H1 (cell line): Measurements from ENCODE around the gene NELL1. TPM values are rescaled to one million over a fixed set of nuclear protein-coding genes. Genes with fewer than 3 reads are reported as not detected.

Experiments used
- CTCF ChIA-PET: fragments of 300-600 bp; sonication (Branson Sonifier 250); formaldehyde crosslinking; loops from one replicate; lab custom pipeline; 2021; ENCODE audit not compliant: partially characterized antibody; lab: Charles Lee
- POLR2A ChIA-PET: fragments of 300-600 bp; sonication (Branson Sonifier 250); formaldehyde crosslinking; loops from one replicate; lab custom pipeline; 2021; ENCODE audit warnings: inconsistent platforms; ENCODE audit not compliant: partially characterized antibody; lab: Charles Lee
- DNase-seq, 2 experiments: peaks; one replicate each; pipeline versions ENCODE4 v3.0.0 to v3.0.0-alpha.2; 2010 to 2022; ENCODE audit warnings: low spot score in 2 of 2, low read depth in 1 of 2, mixed read lengths in 1 of 2
- FAIRE-seq: peaks from 2 replicates; lab custom pipeline; 2011; peaks lifted over from hg19 to GRCh38; lab: Jason Lieb, UNC
- H2AFZ ChIP-seq: 2 replicates; pipeline ENCODE4 v1.8.1; 2012; ENCODE audit warnings: low read length, inconsistent platforms
- H2AK5ac ChIP-seq: 2 replicates; pipeline ENCODE4 v1.6.1; 2013; ENCODE audit warnings: low read depth, low read length
- H2BK120ac ChIP-seq: replicated peaks from 2 replicates; pipeline ENCODE3; 2013; ENCODE audit warnings: low read depth, low read length, inconsistent platforms
- H2BK12ac ChIP-seq: 2 replicates; pipeline ENCODE4 v1.6.1; 2013; ENCODE audit warnings: low read depth, low read length
- H2BK15ac ChIP-seq: 2 replicates; pipeline ENCODE4 v1.6.1; 2013; ENCODE audit warnings: low read length
- H2BK20ac ChIP-seq: 2 replicates; pipeline ENCODE4 v1.6.1; 2013; ENCODE audit warnings: low read length
- H2BK5ac ChIP-seq: 2 replicates; pipeline ENCODE4 v1.6.1; 2013; ENCODE audit warnings: low read depth, low read length
- H3K14ac ChIP-seq: 2 replicates; pipeline ENCODE4 v1.6.1; 2013; ENCODE audit warnings: inconsistent platforms; ENCODE audit not compliant: insufficient read length
- H3K18ac ChIP-seq: 2 replicates; pipeline ENCODE4 v1.6.1; 2013; ENCODE audit warnings: low read length; ENCODE audit errors: extremely low read depth
- H3K23ac ChIP-seq: 2 replicates; pipeline ENCODE4 v1.6.1; 2013; ENCODE audit warnings: inconsistent platforms; ENCODE audit not compliant: insufficient read length
- H3K23me2 ChIP-seq: 2 replicates; pipeline ENCODE4 v1.6.1; 2013; ENCODE audit warnings: low read depth, low read length
- H3K27ac ChIP-seq: 2 replicates; pipeline ENCODE4 v1.6.1; 2011; ENCODE audit warnings: low read depth, low read length, inconsistent platforms
- H3K27me3 ChIP-seq, 4 experiments: replicated peaks in 1 of 4; 1 replicate in 1 of 4; 2 replicates in 3 of 4; pipeline versions ENCODE4 v1.6.1 to v1.8.1; 2011 to 2013; ENCODE audit warnings: low read length in 3 of 4, mild to moderate bottlenecking in 3 of 4, inconsistent platforms in 2 of 4, mixed read lengths in 2 of 4, moderate library complexity in 1 of 4; ENCODE audit not compliant: control insufficient read depth in 3 of 4, insufficient read depth in 3 of 4; ENCODE audit errors: extremely low read depth in 1 of 4
- H3K36me3 ChIP-seq, 4 experiments: 2 replicates each; pipeline versions ENCODE4 v1.6.1 to v1.8.1; 2011 to 2013; ENCODE audit warnings: mild to moderate bottlenecking in 4 of 4, low read length in 3 of 4, moderate library complexity in 2 of 4, control low read depth in 1 of 4, inconsistent platforms in 1 of 4; ENCODE audit not compliant: insufficient read depth in 4 of 4, control insufficient read depth in 2 of 4
- H3K4ac ChIP-seq: replicated peaks from 2 replicates; pipeline ENCODE3; 2013; ENCODE audit warnings: low read length, low read depth, mixed read lengths, inconsistent platforms; ENCODE audit not compliant: insufficient read length
- H3K4me1 ChIP-seq, 4 experiments: replicated peaks in 1 of 4; 1 replicate in 1 of 4; 2 replicates in 3 of 4; pipeline versions ENCODE4 v1.6.1 to v1.8.1; 2011 to 2013; ENCODE audit warnings: low read length in 3 of 4, inconsistent platforms in 2 of 4, mixed read lengths in 1 of 4; ENCODE audit not compliant: insufficient read depth in 4 of 4, control insufficient read depth in 3 of 4
- H3K4me2 ChIP-seq, 2 experiments: 2 replicates each; pipeline versions ENCODE4 v1.6.1 to v1.8.1; 2011 to 2013; ENCODE audit warnings: low read depth in 2 of 2, low read length in 2 of 2, control low read depth in 1 of 2, inconsistent platforms in 1 of 2, mild to moderate bottlenecking in 1 of 2; ENCODE audit not compliant: insufficient read depth in 1 of 2
- H3K4me3 ChIP-seq, 4 experiments: fragments of 200-600, 300-600 bp in 1 of 4; sonication (generic), shearing (Covaris generic), sonication (Bioruptor Twin) in 1 of 4; 2 replicates each; pipeline versions ENCODE4 v1.5.1 to v1.8.1; 2011 to 2016; ENCODE audit warnings: low read length in 4 of 4, low read depth in 3 of 4, control low read depth in 2 of 4, inconsistent platforms in 2 of 4, mild to moderate bottlenecking in 2 of 4, mixed read lengths in 1 of 4, moderate library complexity in 1 of 4; ENCODE audit not compliant: insufficient read depth in 2 of 4; ENCODE audit errors: extremely low read depth in 1 of 4
- H3K56ac ChIP-seq: replicated peaks from 2 replicates; pipeline ENCODE3; 2013; ENCODE audit warnings: low read depth, mild to moderate bottlenecking, mixed read lengths, low read length, inconsistent platforms; ENCODE audit not compliant: insufficient read length
- H3K79me1 ChIP-seq: 2 replicates; pipeline ENCODE4 v1.6.1; 2013; ENCODE audit warnings: low read depth, low read length, control low read depth
- H3K79me2 ChIP-seq, 2 experiments: 2 replicates each; pipeline versions ENCODE4 v1.6.1 to v1.8.1; 2012 to 2013; ENCODE audit warnings: low read length in 2 of 2, mild to moderate bottlenecking in 2 of 2, inconsistent platforms in 1 of 2; ENCODE audit not compliant: insufficient read depth in 2 of 2, control insufficient read depth in 1 of 2
- H3K9ac ChIP-seq, 4 experiments: replicated peaks in 1 of 4; 1 replicate in 1 of 4; 2 replicates in 3 of 4; pipeline versions ENCODE4 v1.6.1 to v1.8.1; 2011 to 2013; ENCODE audit warnings: low read depth in 3 of 4, low read length in 3 of 4, control low read depth in 2 of 4, mild to moderate bottlenecking in 2 of 4, moderate library complexity in 2 of 4, inconsistent platforms in 1 of 4; ENCODE audit errors: extremely low read depth in 1 of 4
- H3K9me3 ChIP-seq, 2 experiments: 2 replicates each; pipeline versions ENCODE4 v1.6.1 to v1.8.1; 2012 to 2013; ENCODE audit warnings: mild to moderate bottlenecking in 2 of 2, moderate library complexity in 2 of 2, control low read depth in 1 of 2, inconsistent platforms in 1 of 2, low read depth in 1 of 2, low read length in 1 of 2, mixed read lengths in 1 of 2; ENCODE audit not compliant: insufficient read depth in 2 of 2
- H4K20me1 ChIP-seq, 2 experiments: replicated peaks in 1 of 2; 2 replicates each; pipeline versions ENCODE3 to v1.8.1; 2011 to 2013; ENCODE audit warnings: inconsistent platforms in 2 of 2, low read length in 2 of 2, mild to moderate bottlenecking in 1 of 2; ENCODE audit not compliant: insufficient read depth in 2 of 2, control insufficient read depth in 1 of 2
- H4K5ac ChIP-seq: 2 replicates; pipeline ENCODE4 v1.6.1; 2013; ENCODE audit warnings: low read length, low read depth, mixed read lengths, inconsistent platforms; ENCODE audit not compliant: insufficient read length
- H4K8ac ChIP-seq: 2 replicates; pipeline ENCODE4 v1.8.0; 2013; ENCODE audit warnings: mild to moderate bottlenecking, moderate library complexity, low read length, inconsistent platforms; ENCODE audit not compliant: insufficient read depth; ENCODE audit errors: extremely low read depth
- H4K91ac ChIP-seq: replicated peaks from 2 replicates; pipeline ENCODE3; 2013; ENCODE audit warnings: low read length, mixed read lengths, inconsistent platforms; ENCODE audit not compliant: insufficient read length
- EP300 ChIP-seq, 2 experiments: IDR thresholded peaks; 1 replicate in 1 of 2; 2 replicates in 1 of 2; pipeline ENCODE4 v1.6.1; 2011 to 2012; ENCODE audit warnings: low read depth in 2 of 2, low read length in 2 of 2, mild to moderate bottlenecking in 2 of 2, borderline replicate concordance in 1 of 2, inconsistent platforms in 1 of 2, moderate library complexity in 1 of 2
- FOSL1 ChIP-seq: IDR thresholded peaks from 2 replicates; pipeline ENCODE4 v1.6.1; 2011; ENCODE audit warnings: mild to moderate bottlenecking, low read depth, low read length, moderate library complexity; ENCODE audit not compliant: insufficient read depth
- HDAC2 ChIP-seq, 2 experiments: fragments of 300-600 bp in 1 of 2; sonication (generic) in 1 of 2; IDR thresholded peaks; 2 replicates each; pipeline ENCODE4 v1.6.1; 2011 to 2012; ENCODE audit warnings: low read depth in 2 of 2, low read length in 2 of 2, mild to moderate bottlenecking in 2 of 2, moderate library complexity in 2 of 2, borderline replicate concordance in 1 of 2, inconsistent platforms in 1 of 2
- NRF1 ChIP-seq: IDR thresholded peaks from 2 replicates; pipeline ENCODE4 v1.6.1; 2011; ENCODE audit warnings: mild to moderate bottlenecking, low read depth, low read length, improper control_type of control experiment
- POLR2A ChIP-seq, 2 experiments: IDR thresholded peaks; 1 replicate in 1 of 2; 2 replicates in 1 of 2; pipeline ENCODE4 v1.6.1; 2011; ENCODE audit warnings: low read depth in 2 of 2, low read length in 2 of 2, mild to moderate bottlenecking in 2 of 2; ENCODE audit errors: control extremely low read depth in 1 of 2
- SAP30 ChIP-seq: fragments of 300-600 bp; sonication (generic); IDR thresholded peaks from 2 replicates; pipeline ENCODE4 v1.7.1; 2012; ENCODE audit warnings: low read length, moderate library complexity, mild to moderate bottlenecking, inconsistent platforms; ENCODE audit not compliant: insufficient read depth, insufficient replicate concordance
- SIRT6 ChIP-seq: IDR thresholded peaks from one replicate; pipeline ENCODE4 v1.7.1; 2012; ENCODE audit warnings: low read length, inconsistent platforms
- SIX5 ChIP-seq: IDR thresholded peaks from 2 replicates; pipeline ENCODE4 v1.6.1; 2011; ENCODE audit warnings: mild to moderate bottlenecking, low read depth, low read length
- SP4 ChIP-seq: IDR thresholded peaks from 2 replicates; pipeline ENCODE4 v1.6.1; 2012; ENCODE audit warnings: low read length, inconsistent platforms
- SRF ChIP-seq: IDR thresholded peaks from 2 replicates; pipeline ENCODE4 v1.6.1; 2011; ENCODE audit warnings: mild to moderate bottlenecking, low read depth, low read length, moderate library complexity
- TAF7 ChIP-seq: optimal IDR thresholded peaks from 2 replicates; pipeline ENCODE3; 2011; ENCODE audit warnings: low read depth, mild to moderate bottlenecking, inconsistent platforms, low read length, moderate library complexity, borderline replicate concordance
- WGBS, 2 experiments: shearing (Covaris generic) in 1 of 2; methylation state at CpG; one replicate each; pipeline versions ENCODE4 v1.1.6 to v1.1.7; 2013 to 2015; ENCODE audit warnings: low lambda C conversion rate in 2 of 2, mixed read lengths in 2 of 2, inconsistent platforms in 1 of 2, low coverage in 1 of 2, missing lambda C conversion rate in 1 of 2; ENCODE audit not compliant: insufficient replicate concordance in 2 of 2, insufficient coverage in 1 of 2, insufficient read length in 1 of 2; ENCODE audit errors: extremely low coverage in 1 of 2, missing lambda C conversion rate in 1 of 2; 5-methylcytosine and 5-hydroxymethylcytosine counted together
- polyA plus RNA-seq, 7 experiments: library from polyadenylated mRNA; depleted of rRNA in 3 of 7; stranded (reverse) in 5 of 7; unstranded in 2 of 7; fragments of >200 nt in 5 of 7; fragments of 200-250 nt in 2 of 7; gene quantifications; 1 replicate in 5 of 7; 2 replicates in 1 of 7; 4 replicates in 1 of 7; pipeline versions ENCODE4 v1.2.1 to v1.2.3, GENCODE V29; 2011 to 2013; ENCODE audit warnings: missing spikeins in 2 of 7, mixed read lengths in 2 of 7
- total RNA-seq: library from RNA; stranded (reverse); fragmentation: NEBNext Ultra II Directional; extraction: Animal tissue kit (Norgen Biotek cat#: 25700); gene quantifications from 2 replicates; pipeline ENCODE4 v1.2.1, GENCODE V29; 2021

The NELL1 gene
- total and polyA plus RNA-seq, 2 of the 8 experiments (the other 6 are each of a cell fraction or from before 2014, with no cell fraction given): 0.21 TPM; not detected in 1

GRCh38 chr11:21476588-21476987, 807.2 kb downstream of the NELL1 start:
- POLR2A ChIA-PET: no interaction called here
- Histone ChIP-seq H2BK20ac (no peak overlapping the region), H3K4me1 (peaks cover 5 to 7% (median 6%) of the 10 kb centered on the region in 4 experiments; a peak in 3 of 7 replicates), H2AK5ac (no peak overlapping the region), H3K36me3 (no peaks in the 10 kb centered on the region), H3K4me3 (no peak overlapping the region), H2AFZ (peak overlapping the region; percentile 97; the same call in 1 of the 2 replicates), H3K18ac (no peak overlapping the region), H3K27ac (no peak overlapping the region), H2BK5ac (0 out of 2 replicates have a peak overlapping the region, but pooled peaks have one; percentile 10), H3K9me3 (no peaks in the 10 kb centered on the region), H3K79me2 (no peaks in the 10 kb centered on the region), H3K4ac (no peak overlapping the region), H3K56ac (no peak overlapping the region), H3K27me3 (no peaks in the 10 kb centered on the region), H4K5ac (no peak overlapping the region), H3K14ac (no peak overlapping the region), H2BK120ac (no peak overlapping the region), H2BK15ac (no peak overlapping the region), H3K23me2 (no peaks in the 10 kb centered on the region), H4K91ac (no peak overlapping the region), H3K9ac (no peak overlapping the region), H4K20me1 (no peaks in the 10 kb centered on the region), H2BK12ac (no peak overlapping the region), H3K23ac (no peak overlapping the region), H4K8ac (no peak overlapping the region), H3K79me1 (no peaks in the 10 kb centered on the region), H3K4me2 (peak overlapping the region in 1 of 2 experiments; percentile 58; a peak in 2 of 4 replicates)
- DNase-seq (no peak), FAIRE-seq (no peak)
- CTCF ChIA-PET: interaction anchor here (1.3 to 1.9 kb wide), 2 partner anchors 9 to 35 kb away, joined by 5 read pairs; no protein-coding TSS in a partner anchor
- 74% methylated on average over 4 of the region's 4 CpGs; no CpG with 5 or more reads in 1 of the 2 experiments for WGBS, 2 experiments
- no peak for TF ChIP-seq NRF1
- TF ChIP-seq SP4: no peak
- TF ChIP-seq FOSL1: no peak
- TF ChIP-seq SRF: no peak
- no peak for TF ChIP-seq SIX5
- TF ChIP-seq TAF7: no peak
- TF ChIP-seq POLR2A (IDR thresholded peaks at IDR 0.05; ENCODE audit: control extremely low read depth in 1 of 2, low read depth in 2 of 2, low read length in 2 of 2): no peak
- no peak for TF ChIP-seq SIRT6
- TF ChIP-seq EP300 (IDR thresholded peaks at IDR 0.05; ENCODE audit: borderline replicate concordance in 1 of 2, low read depth in 2 of 2, low read length in 2 of 2): no peak
- TF ChIP-seq SAP30: no peak
- no peak for TF ChIP-seq HDAC2 (IDR thresholded peaks at IDR 0.05; ENCODE audit: borderline replicate concordance in 1 of 2, low read depth in 2 of 2, low read length in 2 of 2)
